DMS53 (cell line): ENCODE data around the gene TRIOBP.

Experiments used
- DNase-seq: peaks from one replicate; lab custom pipeline; 2025; lab: John Stamatoyannopoulos, UW

The TRIOBP gene

GRCh38 chr22:37669586-37669985 is 27.3 kb upstream of the TRIOBP start:
- DNase-seq = no peak

- DNase-seq = no peak
Measured at GRCh38 chr22:37672206-37672919, 24.5 kb upstream of the TRIOBP start.

GRCh38 chr22:37672920-37673455 is 23.9 kb upstream of the TRIOBP start:
- no peak for DNase-seq

- DNase-seq = no peak
Measured at GRCh38 chr22:37674248-37674647, 22.6 kb upstream of the TRIOBP start.

- peak; percentile 23 for DNase-seq
Measured at GRCh38 chr22:37674951-37675929, 21.6 kb upstream of the TRIOBP start, which contains the start of gene LGALS1. LGALS1 (plus strand) TSS chr22:37675636; CDS start chr22:37675703, 67 bp downstream.

GRCh38 chr22:37675930-37676735 is 20.7 kb upstream of the TRIOBP start:
- DNase-seq = no peak

- DNase-seq = peak; percentile 85
Measured at GRCh38 chr22:37676736-37677492, 19.9 kb upstream of the TRIOBP start.

GRCh38 chr22:37677493-37677974 is 19.3 kb upstream of the TRIOBP start:
- no peak for DNase-seq

- no peak for DNase-seq
Measured at GRCh38 chr22:37678372-37678771, 18.5 kb upstream of the TRIOBP start.

GRCh38 chr22:37679670-37680069 is 17.2 kb upstream of the TRIOBP start:
- no peak for DNase-seq

GRCh38 chr22:37680191-37680851 is 16.5 kb upstream of the TRIOBP start:
- no peak for DNase-seq

GRCh38 chr22:37681001-37681424 is 15.8 kb upstream of the TRIOBP start:
- no peak for DNase-seq

GRCh38 chr22:37681556-37682049 is 15.2 kb upstream of the TRIOBP start:
- DNase-seq = peak; percentile 69

- DNase-seq = peak; percentile 9
Measured at GRCh38 chr22:37684803-37685615, 11.8 kb upstream of the TRIOBP start.

GRCh38 chr22:37686002-37686982 is 10.6 kb upstream of the TRIOBP start, which contains the start of gene NOL12:
NOL12 (plus strand) TSS chr22:37686343; CDS start chr22:37686393, 50 bp downstream.
- peak; percentile 78 for DNase-seq

GRCh38 chr22:37690407-37690806 is 6.4 kb upstream of the TRIOBP start:
- DNase-seq = no peak

- DNase-seq = no peak
Measured at GRCh38 chr22:37690901-37691504, 5.8 kb upstream of the TRIOBP start.
